PFSK-1 (cell line): ENCODE measurements around the gene PAPPA.

Source experiments
- POLR2AphosphoS5 ChIP-seq: IDR thresholded peaks from 2 replicates; pipeline ENCODE4 v1.6.1; 2012; ENCODE audit warnings: low read depth, mild to moderate bottlenecking, control low read depth, low read length, moderate library complexity
- SIN3A ChIP-seq: IDR thresholded peaks from 2 replicates; pipeline ENCODE4 v1.6.1; 2012; ENCODE audit warnings: mild to moderate bottlenecking, low read length, moderate library complexity, borderline replicate concordance; ENCODE audit not compliant: insufficient read depth
- TAF1 ChIP-seq: IDR thresholded peaks from 2 replicates; pipeline ENCODE4 v1.6.1; 2012; ENCODE audit warnings: low read length, control low read depth, borderline replicate concordance; ENCODE audit not compliant: insufficient read depth
- TF ChIP-seq, protein P1 (sequence below), 2 experiments: IDR thresholded peaks; 2 replicates each; pipeline versions ENCODE4 v1.6.1 to v1.8.0; 2011 to 2012; ENCODE audit warnings: low read depth in 2 of 2, low read length in 2 of 2, control low read depth in 1 of 2, inconsistent platforms in 1 of 2, mild to moderate bottlenecking in 1 of 2, moderate library complexity in 1 of 2; ENCODE audit not compliant: insufficient read depth in 1 of 2

DNA sequence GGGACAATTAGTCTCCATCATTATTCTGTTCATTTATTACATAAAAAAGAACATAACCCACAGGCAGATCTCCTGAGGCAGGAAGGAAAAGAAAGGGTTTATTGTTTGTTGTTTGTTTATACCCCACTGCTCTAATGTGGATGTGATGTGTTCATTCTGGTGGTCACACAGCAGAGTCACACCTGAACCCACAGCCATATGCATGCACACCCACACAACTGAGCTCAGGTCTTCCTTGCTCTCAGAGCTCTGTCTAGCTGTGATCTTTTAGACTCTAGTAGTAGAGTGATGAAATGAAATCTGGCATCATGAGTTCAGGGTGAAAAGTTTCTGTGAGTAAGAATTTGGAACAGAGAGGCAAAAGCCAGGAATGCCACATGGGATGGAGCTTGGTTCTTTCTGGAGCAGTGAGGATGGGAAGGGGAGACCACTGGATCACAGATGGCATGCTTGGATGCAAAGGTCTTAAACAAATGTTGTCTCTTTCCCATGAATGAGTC lies 227.0 kb downstream of the PAPPA start:
- TF ChIP-seq POLR2AphosphoS5, result no peak
- TF ChIP-seq, protein P1, sequence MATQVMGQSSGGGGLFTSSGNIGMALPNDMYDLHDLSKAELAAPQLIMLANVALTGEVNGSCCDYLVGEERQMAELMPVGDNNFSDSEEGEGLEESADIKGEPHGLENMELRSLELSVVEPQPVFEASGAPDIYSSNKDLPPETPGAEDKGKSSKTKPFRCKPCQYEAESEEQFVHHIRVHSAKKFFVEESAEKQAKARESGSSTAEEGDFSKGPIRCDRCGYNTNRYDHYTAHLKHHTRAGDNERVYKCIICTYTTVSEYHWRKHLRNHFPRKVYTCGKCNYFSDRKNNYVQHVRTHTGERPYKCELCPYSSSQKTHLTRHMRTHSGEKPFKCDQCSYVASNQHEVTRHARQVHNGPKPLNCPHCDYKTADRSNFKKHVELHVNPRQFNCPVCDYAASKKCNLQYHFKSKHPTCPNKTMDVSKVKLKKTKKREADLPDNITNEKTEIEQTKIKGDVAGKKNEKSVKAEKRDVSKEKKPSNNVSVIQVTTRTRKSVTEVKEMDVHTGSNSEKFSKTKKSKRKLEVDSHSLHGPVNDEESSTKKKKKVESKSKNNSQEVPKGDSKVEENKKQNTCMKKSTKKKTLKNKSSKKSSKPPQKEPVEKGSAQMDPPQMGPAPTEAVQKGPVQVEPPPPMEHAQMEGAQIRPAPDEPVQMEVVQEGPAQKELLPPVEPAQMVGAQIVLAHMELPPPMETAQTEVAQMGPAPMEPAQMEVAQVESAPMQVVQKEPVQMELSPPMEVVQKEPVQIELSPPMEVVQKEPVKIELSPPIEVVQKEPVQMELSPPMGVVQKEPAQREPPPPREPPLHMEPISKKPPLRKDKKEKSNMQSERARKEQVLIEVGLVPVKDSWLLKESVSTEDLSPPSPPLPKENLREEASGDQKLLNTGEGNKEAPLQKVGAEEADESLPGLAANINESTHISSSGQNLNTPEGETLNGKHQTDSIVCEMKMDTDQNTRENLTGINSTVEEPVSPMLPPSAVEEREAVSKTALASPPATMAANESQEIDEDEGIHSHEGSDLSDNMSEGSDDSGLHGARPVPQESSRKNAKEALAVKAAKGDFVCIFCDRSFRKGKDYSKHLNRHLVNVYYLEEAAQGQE (IDR thresholded peaks at IDR 0.05; ENCODE audit: insufficient read depth in 1 of 2, low read depth in 2 of 2, low read length in 2 of 2), result no peak
- TF ChIP-seq TAF1, result no peak
- no peak for TF ChIP-seq SIN3A
